CD4-positive, alpha-beta T cell (primary cell): Measurements from ENCODE around the gene BARHL1. TPM values are rescaled to one million over a fixed set of nuclear protein-coding genes. Genes with fewer than 3 reads are reported as not detected.

ENCODE experiments used
- ATAC-seq: fragments of 200-7000 bp; cut with Tn5 transposase; one replicate; pipeline ENCODE4 v1.10.0; 2022; ENCODE audit warnings: mild to moderate bottlenecking; ENCODE audit not compliant: poor library complexity
- CTCF ChIA-PET: fragments of 350-600 bp; sonication (Branson Sonifier 250); formaldehyde crosslinking; loops from one replicate; lab custom pipeline; 2021; ENCODE audit warnings: antibody characterized with exemption, inconsistent platforms; lab: Charles Lee
- POLR2A ChIA-PET: fragments of 350-600 bp; sonication (Branson Sonifier 250); formaldehyde crosslinking; loops from one replicate; lab custom pipeline; 2021; ENCODE audit warnings: antibody characterized with exemption, inconsistent platforms; lab: Charles Lee
- DNase-seq, 14 experiments: peaks; one replicate each; pipeline ENCODE4 v3.0.0-alpha.2; 2013 to 2020; ENCODE audit warnings: mixed read lengths in 2 of 14
- H3K27ac ChIP-seq, 2 donors: one replicate each; pipeline versions ENCODE4 v1.5.1 to v1.7.0; 2013; ENCODE audit warnings: low read length in 2 of 2, low read depth in 1 of 2, mild to moderate bottlenecking in 1 of 2
- H3K27me3 ChIP-seq, 2 experiments: 1 replicate in 1 of 2; 2 replicates in 1 of 2; pipeline versions ENCODE4 v1.6.1 to v1.7.0; 2013; ENCODE audit warnings: low read length in 2 of 2, control low read depth in 1 of 2, mild to moderate bottlenecking in 1 of 2, moderate library complexity in 1 of 2; ENCODE audit not compliant: insufficient read depth in 2 of 2, control insufficient read depth in 1 of 2
- H3K36me3 ChIP-seq: one replicate; pipeline ENCODE4 v1.6.1; 2013; ENCODE audit warnings: low read length, control low read depth; ENCODE audit not compliant: insufficient read depth
- H3K4me1 ChIP-seq: one replicate; pipeline ENCODE4 v1.6.1; 2013; ENCODE audit warnings: low read length, control low read depth; ENCODE audit not compliant: insufficient read depth
- H3K4me3 ChIP-seq: one replicate; pipeline ENCODE4 v1.5.1; 2013; ENCODE audit warnings: mild to moderate bottlenecking, low read length, moderate library complexity
- H3K9me3 ChIP-seq, 2 experiments: 1 replicate in 1 of 2; 2 replicates in 1 of 2; pipeline versions ENCODE4 v1.6.1 to v1.7.0; 2013; ENCODE audit warnings: low read length in 2 of 2, mild to moderate bottlenecking in 2 of 2, control low read depth in 1 of 2, moderate library complexity in 1 of 2; ENCODE audit not compliant: control insufficient read depth in 1 of 2, insufficient read depth in 1 of 2
- H3K27ac Mint-ChIP-seq: one replicate; pipeline ENCODE4 v1.8.0; 2020; ENCODE audit warnings: mixed read lengths
- H3K27me3 Mint-ChIP-seq: one replicate; pipeline ENCODE4 v1.8.0; 2021; ENCODE audit warnings: mixed read lengths
- H3K36me3 Mint-ChIP-seq: one replicate; pipeline ENCODE4 v1.8.0; 2021; ENCODE audit warnings: low read depth, mixed read lengths
- H3K4me1 Mint-ChIP-seq: one replicate; pipeline ENCODE4 v1.8.0; 2021; ENCODE audit warnings: low read depth, mixed read lengths
- H3K4me3 Mint-ChIP-seq: one replicate; pipeline ENCODE4 v1.8.0; 2020; ENCODE audit warnings: mild to moderate bottlenecking, mixed read lengths
- H3K9me3 Mint-ChIP-seq: one replicate; pipeline ENCODE4 v1.8.0; 2020; ENCODE audit warnings: mixed read lengths
- CTCF ChIP-seq: fragments of 200-600 bp; IDR thresholded peaks from one replicate; pipeline ENCODE4 v1.8.0; 2022; ENCODE audit warnings: antibody characterized with exemption, mild to moderate bottlenecking
- intact Hi-C, 2 experiments: fragments of 100-400 bp; cut with DNase I in 1 of 2; cut with micrococcal nuclease in 1 of 2; formaldehyde crosslinking; loops; one replicate each; pipeline versions ENCODE4 v1.15.1 to v1.9.0; 2023 to 2025; cut with DNase I, micrococcal nuclease
- total RNA-seq, 174 experiments: library from RNA in 2 of 174; stranded (reverse) in 2 of 174; gene quantifications; one replicate each; pipeline ENCODE4 v1.2.3 and lab custom pipeline; 2021 to 2026

Gene BARHL1
- total RNA-seq, 2 experiments from 2014 or later = not detected

- H3K36me3 Mint-ChIP-seq = no peaks in the 10 kb centered on the region
- no peaks in the 10 kb centered on the region for H3K9me3 Mint-ChIP-seq
- no peak overlapping the region for H3K4me3 ChIP-seq
- TF ChIP-seq CTCF = no peak
- DNase-seq (no peak), ATAC-seq (no peak)
- peaks cover 21% of the 10 kb centered on the region for H3K27me3 Mint-ChIP-seq
- H3K9me3 ChIP-seq = no peaks in the 10 kb centered on the region
- peaks cover 13 to 16% of the 10 kb centered on the region in 2 experiments for H3K27me3 ChIP-seq
- POLR2A ChIA-PET = no interaction called here
- CTCF ChIA-PET = no interaction called here
- H3K36me3 ChIP-seq = no peaks in the 10 kb centered on the region
- no peak overlapping the region for H3K4me3 Mint-ChIP-seq
- intact Hi-C loops = no loop called here
- no peak overlapping the region for H3K27ac ChIP-seq
- H3K27ac Mint-ChIP-seq = no peak overlapping the region
- H3K4me1 ChIP-seq = peaks cover 4% of the 10 kb centered on the region
- no peaks in the 10 kb centered on the region for H3K4me1 Mint-ChIP-seq
Observed at GRCh38 chr9:132547052-132547431, 35.4 kb upstream of the BARHL1 start.

GRCh38 chr9:132547436-132547835, 35.0 kb upstream of the BARHL1 start:
- H3K36me3 Mint-ChIP-seq = no peaks in the 10 kb centered on the region
- Histone ChIP-seq H3K4me1 (peaks cover 4% of the 10 kb centered on the region), H3K27ac (no peak overlapping the region), H3K36me3 (no peaks in the 10 kb centered on the region), H3K27me3 (peaks cover 13 to 16% of the 10 kb centered on the region in 2 experiments), H3K9me3 (no peaks in the 10 kb centered on the region), H3K4me3 (no peak overlapping the region)
- no peaks in the 10 kb centered on the region for H3K4me1 Mint-ChIP-seq
- H3K27ac Mint-ChIP-seq = no peak overlapping the region
- no peaks in the 10 kb centered on the region for H3K9me3 Mint-ChIP-seq
- POLR2A ChIA-PET = no interaction called here
- no peak overlapping the region for H3K4me3 Mint-ChIP-seq
- CTCF ChIA-PET = no interaction called here
- TF ChIP-seq CTCF = no peak
- H3K27me3 Mint-ChIP-seq = peaks cover 21% of the 10 kb centered on the region
- DNase-seq (no peak), ATAC-seq (no peak)
- intact Hi-C loops = no loop called here

- Mint-ChIP-seq H3K27ac (no peak overlapping the region), H3K4me1 (no peaks in the 10 kb centered on the region), H3K27me3 (peaks cover 21% of the 10 kb centered on the region), H3K9me3 (no peaks in the 10 kb centered on the region), H3K36me3 (no peaks in the 10 kb centered on the region), H3K4me3 (no peak overlapping the region)
- DNase-seq = no peak
- TF ChIP-seq CTCF = no peak
- peaks cover 13 to 16% of the 10 kb centered on the region in 2 experiments for H3K27me3 ChIP-seq
- CTCF ChIA-PET = interaction anchor here (0.5 kb wide), 1 partner anchor 190 kb away, joined by 3 read pairs; no protein-coding TSS in a partner anchor
- no peak overlapping the region for H3K4me3 ChIP-seq
- no peak overlapping the region for H3K27ac ChIP-seq
- H3K9me3 ChIP-seq = no peaks in the 10 kb centered on the region
- intact Hi-C loops = no loop called here
- peaks cover 4% of the 10 kb centered on the region for H3K4me1 ChIP-seq
- POLR2A ChIA-PET = no interaction called here
- H3K36me3 ChIP-seq = no peaks in the 10 kb centered on the region
- ATAC-seq = no peak
Observed at GRCh38 chr9:132547976-132548730, 34.3 kb upstream of the BARHL1 start.
